GM19328 (cell line): ENCODE results near the gene RFPL1.
"Not testable (repeated sequence)": the region's sequence is repeated elsewhere in the genome, so short reads cannot be mapped to it uniquely, and the experiment has no call there.

ENCODE experiments used
- ATAC-seq: cut with Tn5 transposase; IDR thresholded peaks from one replicate; pipeline ENCODE4 v1.9.1; 2021; ENCODE audit warnings: mild to moderate bottlenecking, moderate library complexity; ENCODE audit not compliant: unreplicated experiment

Gene RFPL1

DNA sequence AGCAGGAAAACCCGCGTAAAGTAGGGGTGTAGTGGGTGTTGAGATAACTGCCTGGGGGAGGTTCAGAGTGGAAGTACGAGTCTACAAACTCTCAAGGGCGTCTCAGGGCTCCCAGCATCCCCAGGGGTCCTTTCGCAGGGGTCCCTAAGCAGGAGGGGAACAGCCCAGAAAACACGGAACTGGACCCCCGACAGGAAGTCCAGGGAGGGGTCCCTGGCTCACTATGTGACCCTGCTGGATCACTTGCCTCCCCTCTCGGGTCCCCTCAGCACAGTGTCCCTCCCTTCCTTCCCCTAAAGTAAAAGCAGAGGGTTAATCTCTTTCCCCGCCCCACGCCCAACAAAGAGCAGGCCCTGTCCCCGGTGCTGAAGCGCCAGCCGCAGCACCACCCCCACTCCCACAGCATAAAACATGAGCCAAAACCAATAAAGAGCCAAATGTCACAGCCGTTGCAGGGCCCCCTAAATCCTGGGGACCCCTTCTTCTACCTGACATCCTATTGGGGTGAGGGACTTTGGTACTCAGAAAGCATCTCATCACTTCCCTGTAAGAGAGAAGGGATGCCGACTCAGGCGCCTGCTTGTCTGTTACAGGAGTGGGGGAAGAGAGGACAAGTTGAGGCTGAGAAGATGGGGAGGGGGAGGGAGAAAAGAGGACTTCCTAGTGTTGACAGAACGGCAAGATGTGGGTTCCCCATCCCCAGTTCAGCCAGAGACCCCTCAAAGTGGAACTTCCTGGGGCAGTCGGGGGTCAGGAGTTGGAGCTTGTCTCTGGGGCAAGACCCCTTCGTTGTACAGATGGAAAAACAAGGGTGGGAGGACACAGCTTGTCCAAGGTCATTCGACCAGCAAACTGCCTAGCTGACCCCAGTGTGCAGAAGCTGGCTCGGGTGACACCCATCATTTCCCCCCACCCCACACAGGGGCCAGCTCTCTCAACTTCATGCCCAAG lies 40.2 kb downstream of the RFPL1 start:
- ATAC-seq, result no peak

DNA sequence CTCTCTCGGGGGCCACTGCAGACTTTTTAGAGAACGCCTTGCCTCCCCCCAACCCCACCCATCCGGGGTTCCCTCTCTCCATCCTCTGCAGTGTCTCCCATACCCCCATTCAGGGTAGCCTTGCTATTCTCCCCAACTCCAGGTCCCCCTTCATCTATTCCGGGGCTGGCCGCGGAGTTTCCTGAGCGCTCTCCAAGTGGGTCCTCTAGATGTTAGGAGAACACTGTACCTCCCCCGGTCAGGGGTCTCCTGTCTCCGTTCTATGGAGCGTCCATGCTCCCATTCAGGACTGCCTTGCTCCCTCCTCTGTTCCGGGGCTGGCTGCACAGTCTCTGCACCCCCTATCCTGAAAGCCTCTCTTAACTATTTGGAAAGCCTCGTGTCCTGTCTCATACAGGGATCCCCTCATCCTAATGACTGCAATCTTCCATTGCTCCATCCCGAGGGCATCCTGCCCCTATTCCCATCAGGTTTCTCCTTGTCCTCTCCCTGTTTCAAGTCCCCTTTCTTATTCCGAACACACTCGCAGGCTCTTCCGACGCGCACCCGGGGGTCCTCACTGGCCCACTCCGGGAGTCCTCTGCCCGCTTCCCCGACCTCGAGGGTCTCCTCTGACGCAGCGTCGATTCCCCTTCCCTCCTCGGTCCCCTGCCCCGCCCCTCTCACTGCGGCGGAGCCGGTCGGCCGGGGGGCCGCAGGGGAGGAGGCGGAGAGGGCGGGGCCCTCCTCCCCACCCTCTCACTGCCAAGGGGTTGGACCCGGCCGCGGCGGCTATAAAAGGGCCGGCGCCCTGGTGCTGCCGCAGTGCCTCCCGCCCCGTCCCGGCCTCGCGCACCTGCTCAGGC lies 41.3 kb downstream of the RFPL1 start, which contains the start of gene NEFH:
Gene NEFH, plus strand, starts transcription at position 802 of the 845 bp plus-strand sequence. CDS start 45 bp downstream, outside the sequence.
- no peak for ATAC-seq

DNA sequence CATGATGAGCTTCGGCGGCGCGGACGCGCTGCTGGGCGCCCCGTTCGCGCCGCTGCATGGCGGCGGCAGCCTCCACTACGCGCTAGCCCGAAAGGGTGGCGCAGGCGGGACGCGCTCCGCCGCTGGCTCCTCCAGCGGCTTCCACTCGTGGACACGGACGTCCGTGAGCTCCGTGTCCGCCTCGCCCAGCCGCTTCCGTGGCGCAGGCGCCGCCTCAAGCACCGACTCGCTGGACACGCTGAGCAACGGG lies 41.8 kb downstream of the RFPL1 start:
- no peak for ATAC-seq

DNA sequence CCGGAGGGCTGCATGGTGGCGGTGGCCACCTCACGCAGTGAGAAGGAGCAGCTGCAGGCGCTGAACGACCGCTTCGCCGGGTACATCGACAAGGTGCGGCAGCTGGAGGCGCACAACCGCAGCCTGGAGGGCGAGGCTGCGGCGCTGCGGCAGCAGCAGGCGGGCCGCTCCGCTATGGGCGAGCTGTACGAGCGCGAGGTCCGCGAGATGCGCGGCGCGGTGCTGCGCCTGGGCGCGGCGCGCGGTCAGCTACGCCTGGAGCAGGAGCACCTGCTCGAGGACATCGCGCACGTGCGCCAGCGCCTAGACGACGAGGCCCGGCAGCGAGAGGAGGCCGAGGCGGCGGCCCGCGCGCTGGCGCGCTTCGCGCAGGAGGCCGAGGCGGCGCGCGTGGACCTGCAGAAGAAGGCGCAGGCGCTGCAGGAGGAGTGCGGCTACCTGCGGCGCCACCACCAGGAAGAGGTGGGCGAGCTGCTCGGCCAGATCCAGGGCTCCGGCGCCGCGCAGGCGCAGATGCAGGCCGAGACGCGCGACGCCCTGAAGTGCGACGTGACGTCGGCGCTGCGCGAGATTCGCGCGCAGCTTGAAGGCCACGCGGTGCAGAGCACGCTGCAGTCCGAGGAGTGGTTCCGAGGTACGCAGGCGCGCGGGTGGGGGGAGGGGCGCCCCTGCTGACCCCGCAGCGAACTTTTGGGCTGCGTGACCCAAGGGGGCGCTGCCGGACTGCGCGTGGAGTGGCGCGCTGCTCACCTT lies 42.3 kb downstream of the RFPL1 start:
- no peak for ATAC-seq

DNA sequence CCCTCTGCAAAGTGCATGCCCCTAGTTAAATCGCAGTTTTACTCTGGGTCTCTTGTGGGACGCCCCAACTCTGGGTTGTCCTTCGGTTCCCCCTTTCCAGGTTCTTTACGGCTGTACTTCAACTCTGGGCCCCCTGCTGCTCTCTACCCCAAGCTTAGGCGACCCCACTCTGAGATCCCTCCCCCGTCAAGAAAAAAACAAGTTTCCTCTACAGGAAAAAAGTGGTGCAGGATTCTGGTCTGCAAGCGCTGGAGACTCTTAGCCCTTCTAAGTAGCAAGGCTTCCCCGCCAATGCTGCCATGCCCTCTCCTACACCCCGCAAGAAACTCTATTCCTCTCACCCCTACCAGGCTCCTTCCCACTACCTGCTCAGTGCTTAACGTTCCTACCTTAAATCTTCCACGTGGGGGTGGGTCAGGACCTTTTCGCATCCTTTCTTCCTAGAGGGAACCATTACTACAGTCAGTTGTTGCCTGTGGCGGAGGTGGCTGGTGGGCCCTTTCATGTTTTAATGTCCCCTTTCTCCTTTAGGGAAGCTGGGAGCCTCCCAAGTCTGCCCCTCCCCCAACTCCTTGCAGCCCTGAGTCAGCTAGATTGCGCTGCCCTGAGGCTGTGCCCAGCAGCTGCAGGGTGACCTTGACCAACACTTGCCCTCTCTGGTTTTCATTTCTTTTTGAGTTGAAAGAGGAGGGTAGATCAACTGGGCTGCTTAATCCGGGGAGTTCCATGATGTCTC lies 43.0 kb downstream of the RFPL1 start:
- ATAC-seq, result no peak

DNA sequence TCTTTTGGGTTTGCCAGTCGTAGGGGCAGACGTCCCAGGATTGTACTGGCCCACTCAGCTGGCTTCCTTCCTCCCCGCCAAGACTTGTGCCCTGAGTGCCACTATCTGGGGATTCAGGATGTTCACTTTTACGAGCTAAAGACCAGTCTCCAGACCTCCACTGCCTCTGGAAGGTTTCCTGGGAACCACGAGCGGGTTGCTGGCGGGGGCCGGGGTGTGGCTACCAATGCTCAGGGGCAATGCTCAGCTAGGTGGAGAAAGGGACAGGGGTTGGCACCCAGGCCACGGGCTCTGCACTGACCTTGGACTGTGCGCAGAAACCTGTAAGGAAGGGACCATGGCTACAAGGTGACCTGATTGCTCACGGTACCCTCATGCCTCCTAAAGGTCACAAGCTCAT lies 43.9 kb downstream of the RFPL1 start:
- no peak for ATAC-seq

DNA sequence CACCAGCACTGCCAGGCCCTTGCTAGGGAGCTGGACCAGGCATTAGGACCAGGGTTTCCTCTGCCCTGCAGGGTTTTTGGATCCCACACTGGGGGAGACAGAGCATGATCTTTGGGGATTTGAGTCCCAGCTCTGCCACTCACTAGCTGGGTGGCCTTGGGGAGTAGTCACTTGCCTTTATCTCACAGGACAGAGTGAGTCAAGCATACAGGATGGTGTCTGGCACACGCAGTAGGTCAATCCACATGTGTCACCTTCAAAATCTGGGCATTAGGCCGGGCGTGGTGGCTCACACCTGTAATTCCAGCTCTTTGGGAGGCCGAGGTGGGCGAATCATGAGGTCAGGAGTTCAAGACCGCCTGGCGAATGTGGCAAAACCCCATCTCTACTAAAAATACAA lies 44.3 kb downstream of the RFPL1 start:
- no peak for ATAC-seq

DNA sequence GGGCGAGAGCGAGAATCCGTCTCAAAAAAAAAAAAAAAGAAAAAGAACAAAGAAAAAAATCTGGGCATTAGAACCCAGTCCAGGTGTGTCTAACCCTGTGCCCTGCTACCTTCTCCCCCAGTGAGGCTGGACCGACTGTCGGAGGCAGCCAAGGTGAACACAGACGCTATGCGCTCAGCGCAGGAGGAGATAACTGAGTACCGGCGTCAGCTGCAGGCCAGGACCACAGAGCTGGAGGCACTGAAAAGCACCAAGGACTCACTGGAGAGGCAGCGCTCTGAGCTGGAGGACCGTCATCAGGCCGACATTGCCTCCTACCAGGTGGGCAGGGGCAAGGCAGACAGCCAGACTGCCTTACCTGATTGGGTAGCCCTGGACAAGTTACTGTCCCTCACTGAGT lies 44.9 kb downstream of the RFPL1 start:
- no peak for ATAC-seq

DNA sequence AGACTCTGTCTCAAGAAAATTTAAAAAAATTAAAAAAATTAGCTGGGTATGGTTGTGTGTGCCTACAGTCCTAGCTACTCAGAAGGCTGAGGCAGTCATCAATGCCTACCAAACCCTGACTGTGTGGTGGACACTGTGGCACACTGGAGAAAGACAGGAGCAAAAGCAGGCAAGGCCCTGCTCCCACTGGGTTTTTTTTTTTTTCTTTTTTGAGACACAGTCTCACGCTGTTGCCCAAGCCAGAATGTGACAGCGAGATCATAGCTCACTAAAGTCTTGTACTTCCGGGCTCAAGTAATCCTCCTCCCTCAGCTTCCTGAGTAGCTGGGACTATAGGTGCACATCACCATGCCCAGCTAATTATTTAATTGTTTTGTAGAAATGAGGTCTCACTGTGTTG lies 46.3 kb downstream of the RFPL1 start:
- no peak for ATAC-seq

DNA sequence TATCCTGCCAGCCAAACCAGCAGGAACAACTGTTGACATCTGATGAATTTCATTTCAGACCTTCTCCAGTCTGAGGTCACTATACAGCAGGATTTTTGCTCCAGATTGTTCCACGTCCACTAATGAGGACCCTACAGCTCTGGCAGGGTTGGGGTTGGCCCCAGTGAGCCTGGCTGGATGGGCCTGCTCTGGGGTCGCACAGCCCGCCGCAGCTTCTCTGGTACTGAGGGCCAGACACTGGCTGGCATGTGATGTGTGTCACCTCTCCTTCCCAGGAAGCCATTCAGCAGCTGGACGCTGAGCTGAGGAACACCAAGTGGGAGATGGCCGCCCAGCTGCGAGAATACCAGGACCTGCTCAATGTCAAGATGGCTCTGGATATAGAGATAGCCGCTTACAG lies 47.1 kb downstream of the RFPL1 start:
- no peak for ATAC-seq

DNA sequence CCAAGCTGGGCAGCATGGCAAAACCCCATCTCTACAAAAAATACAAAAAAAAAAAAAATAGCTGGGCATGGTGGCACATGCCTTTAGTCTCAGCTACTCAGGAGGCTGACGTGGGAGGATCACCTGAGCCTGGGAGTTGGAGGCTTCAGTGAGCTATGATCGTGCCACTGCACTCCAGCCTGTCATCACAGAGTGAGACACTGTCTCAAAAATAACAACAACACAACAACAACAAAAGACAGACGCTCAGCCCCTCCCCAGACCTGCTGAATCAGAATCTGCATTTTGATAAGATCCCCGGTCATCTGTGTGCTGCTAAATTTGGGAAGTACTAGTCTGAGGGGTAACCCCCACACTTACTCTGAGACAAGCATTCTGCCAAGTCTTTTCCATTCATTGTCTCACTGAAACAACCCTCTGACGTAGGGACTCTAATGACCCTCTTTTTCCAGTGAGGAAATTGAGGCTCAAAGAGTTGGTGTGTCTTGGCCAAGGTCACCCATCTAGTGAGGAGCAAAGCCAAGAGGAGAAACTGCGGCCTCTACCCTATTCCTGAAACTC lies 49.1 kb downstream of the RFPL1 start:
- no peak for ATAC-seq

DNA sequence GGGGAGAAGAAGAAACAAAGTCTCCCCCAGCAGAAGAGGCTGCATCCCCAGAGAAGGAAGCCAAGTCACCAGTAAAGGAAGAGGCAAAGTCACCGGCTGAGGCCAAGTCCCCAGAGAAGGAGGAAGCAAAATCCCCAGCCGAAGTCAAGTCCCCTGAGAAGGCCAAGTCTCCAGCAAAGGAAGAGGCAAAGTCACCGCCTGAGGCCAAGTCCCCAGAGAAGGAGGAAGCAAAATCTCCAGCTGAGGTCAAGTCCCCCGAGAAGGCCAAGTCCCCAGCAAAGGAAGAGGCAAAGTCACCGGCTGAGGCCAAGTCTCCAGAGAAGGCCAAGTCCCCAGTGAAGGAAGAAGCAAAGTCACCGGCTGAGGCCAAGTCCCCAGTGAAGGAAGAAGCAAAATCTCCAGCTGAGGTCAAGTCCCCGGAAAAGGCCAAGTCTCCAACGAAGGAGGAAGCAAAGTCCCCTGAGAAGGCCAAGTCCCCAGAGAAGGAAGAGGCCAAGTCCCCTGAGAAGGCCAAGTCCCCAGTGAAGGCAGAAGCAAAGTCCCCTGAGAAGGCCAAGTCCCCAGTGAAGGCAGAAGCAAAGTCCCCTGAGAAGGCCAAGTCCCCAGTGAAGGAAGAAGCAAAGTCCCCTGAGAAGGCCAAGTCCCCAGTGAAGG lies 50.9 kb downstream of the RFPL1 start:
- not testable (repeated sequence) for ATAC-seq

DNA sequence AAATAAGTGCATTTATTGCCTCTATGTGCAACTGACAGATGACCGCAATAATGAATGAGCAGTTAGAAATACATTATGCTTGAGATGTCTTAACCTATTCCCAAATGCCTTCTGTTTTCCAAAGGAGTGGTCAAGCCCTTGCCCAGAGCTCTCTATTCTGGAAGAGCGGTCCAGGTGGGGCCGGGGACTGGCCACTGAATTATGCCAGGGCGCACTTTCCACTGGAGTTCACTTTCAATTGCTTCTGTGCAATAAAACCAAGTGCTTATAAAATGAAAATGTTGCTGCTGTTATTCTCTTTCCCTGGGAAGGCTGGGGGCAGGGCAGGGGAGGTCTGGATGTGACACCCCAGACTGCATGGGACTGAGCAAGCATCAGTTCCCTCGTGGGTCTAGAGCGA lies 52.6 kb downstream of the RFPL1 start:
- no peak for ATAC-seq
